ENCODE measurements around the gene ITGBL1.

DNA sequence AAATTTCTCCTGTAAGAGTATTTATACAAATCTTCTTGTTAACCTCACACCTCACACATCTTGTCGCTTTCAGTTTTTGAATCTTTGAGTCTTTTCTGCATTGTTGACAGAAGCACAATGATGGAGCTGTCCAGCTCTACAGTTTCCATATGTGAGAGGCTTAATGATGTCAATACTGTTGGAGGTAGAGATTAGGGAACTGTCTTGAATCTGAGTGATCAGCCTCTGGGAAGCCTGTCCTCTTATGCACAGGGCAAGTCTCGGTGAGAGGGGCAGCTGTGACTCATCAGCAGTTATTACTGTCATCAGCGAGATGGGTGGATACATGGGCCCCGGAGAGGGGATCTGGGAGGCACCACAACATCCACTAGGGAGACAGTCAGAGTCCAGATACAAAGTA is 4.6 kb upstream of the ITGBL1 start:
- TF ChIP-seq, protein P1, sequence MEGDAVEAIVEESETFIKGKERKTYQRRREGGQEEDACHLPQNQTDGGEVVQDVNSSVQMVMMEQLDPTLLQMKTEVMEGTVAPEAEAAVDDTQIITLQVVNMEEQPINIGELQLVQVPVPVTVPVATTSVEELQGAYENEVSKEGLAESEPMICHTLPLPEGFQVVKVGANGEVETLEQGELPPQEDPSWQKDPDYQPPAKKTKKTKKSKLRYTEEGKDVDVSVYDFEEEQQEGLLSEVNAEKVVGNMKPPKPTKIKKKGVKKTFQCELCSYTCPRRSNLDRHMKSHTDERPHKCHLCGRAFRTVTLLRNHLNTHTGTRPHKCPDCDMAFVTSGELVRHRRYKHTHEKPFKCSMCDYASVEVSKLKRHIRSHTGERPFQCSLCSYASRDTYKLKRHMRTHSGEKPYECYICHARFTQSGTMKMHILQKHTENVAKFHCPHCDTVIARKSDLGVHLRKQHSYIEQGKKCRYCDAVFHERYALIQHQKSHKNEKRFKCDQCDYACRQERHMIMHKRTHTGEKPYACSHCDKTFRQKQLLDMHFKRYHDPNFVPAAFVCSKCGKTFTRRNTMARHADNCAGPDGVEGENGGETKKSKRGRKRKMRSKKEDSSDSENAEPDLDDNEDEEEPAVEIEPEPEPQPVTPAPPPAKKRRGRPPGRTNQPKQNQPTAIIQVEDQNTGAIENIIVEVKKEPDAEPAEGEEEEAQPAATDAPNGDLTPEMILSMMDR (IDR thresholded peaks at IDR 0.05): no peak
- TF ChIP-seq POLR2A (IDR thresholded peaks at IDR 0.05): no peak

Data from testis (tissue), 2 donors.